HepG2 (cell line): ENCODE measurements around the gene CHI3L1. TPM values are rescaled to one million over a fixed set of nuclear protein-coding genes. Genes with fewer than 3 reads are reported as not detected.

ENCODE experiments used
- ATAC-seq: fragments of 200-7000 bp; cut with Tn5 transposase; 3 replicates; pipeline ENCODE4 v1.9.1; 2020; ENCODE audit warnings: mild to moderate bottlenecking, moderate library complexity
- BruUV-seq: library from RNA; stranded (reverse); fragments of 400-500 nt; replicated peaks from 2 replicates; lab custom pipeline; 2021; lab: Mats Ljungman, UMichigan
- CTCF ChIA-PET: fragments of 300-600 bp; formaldehyde crosslinking; extraction: SDS; loops from one replicate; lab custom pipeline; 2021; ENCODE audit warnings: low total read pairs, inconsistent platforms, low intra/inter-chr PET ratio; lab: Yijun Ruan, JAX
- POLR2A ChIA-PET: fragments of 350-600 bp; sonication (Branson Sonifier 250); formaldehyde crosslinking; loops from one replicate; lab custom pipeline; 2020; ENCODE audit warnings: antibody characterized with exemption, inconsistent platforms; lab: Yijun Ruan, JAX
- DNase-seq: peaks from one replicate; pipeline ENCODE4 v3.0.0-alpha.2; 2015; ENCODE audit warnings: low spot score
- FAIRE-seq: peaks from 3 replicates; lab custom pipeline; 2011; peaks lifted over from hg19 to GRCh38; lab: Jason Lieb, UNC
- H2AFZ ChIP-seq: one replicate; pipeline ENCODE4 v1.6.1; 2011; ENCODE audit warnings: low read length, inconsistent platforms
- H3K27ac ChIP-seq: fragments of 300-600 bp; 3 replicates; pipeline ENCODE4 v1.8.0; 2011; ENCODE audit warnings: mixed run types, mild to moderate bottlenecking, mixed read lengths, low read length, inconsistent platforms; ENCODE audit not compliant: insufficient read depth; ENCODE audit errors: extremely low read length
- H3K27me3 ChIP-seq, 2 experiments: fragments of 200-600 bp in 1 of 2; 2 replicates in 1 of 2; 3 replicates in 1 of 2; pipeline versions ENCODE4 v1.6.0 to v1.8.0; 2011; ENCODE audit warnings: low read length in 2 of 2, mild to moderate bottlenecking in 2 of 2, moderate library complexity in 2 of 2, inconsistent platforms in 1 of 2; ENCODE audit not compliant: insufficient read depth in 2 of 2, control insufficient read depth in 1 of 2
- H3K36me3 ChIP-seq, 2 experiments: fragments of 200-600 bp in 1 of 2; replicated peaks in 1 of 2; 2 replicates in 1 of 2; 3 replicates in 1 of 2; pipeline versions ENCODE4 v1.5.1 to v1.8.0; 2011; ENCODE audit warnings: low read length in 2 of 2, inconsistent platforms in 1 of 2; ENCODE audit not compliant: insufficient read depth in 2 of 2, control insufficient read depth in 1 of 2
- H3K4me1 ChIP-seq: 2 replicates; pipeline ENCODE4 v1.5.1; 2012; ENCODE audit warnings: low read length, inconsistent platforms; ENCODE audit not compliant: insufficient read depth
- H3K4me2 ChIP-seq: 2 replicates; pipeline ENCODE4 v1.6.0; 2011; ENCODE audit warnings: low read depth, low read length, inconsistent platforms
- H3K4me3 ChIP-seq, 3 experiments: fragments of 200-600 bp in 1 of 3; sonication (generic), shearing (Covaris generic) in 1 of 3; replicated peaks in 1 of 3; 2 replicates each; pipeline ENCODE4 v1.5.1; 2011 to 2016; ENCODE audit warnings: low read length in 3 of 3, inconsistent platforms in 2 of 3, low read depth in 2 of 3, mild to moderate bottlenecking in 2 of 3, control low read depth in 1 of 3, mixed read lengths in 1 of 3; ENCODE audit not compliant: insufficient read depth in 1 of 3
- H3K79me2 ChIP-seq: one replicate; pipeline ENCODE4 v1.6.1; 2011; ENCODE audit warnings: low read length, inconsistent platforms; ENCODE audit not compliant: insufficient read depth
- H3K9ac ChIP-seq: 2 replicates; pipeline ENCODE4 v1.6.0; 2011; ENCODE audit warnings: mild to moderate bottlenecking, low read depth, low read length, inconsistent platforms; ENCODE audit not compliant: insufficient read depth
- H3K9me3 ChIP-seq: 2 replicates; pipeline ENCODE4 v1.5.1; 2012; ENCODE audit warnings: mild to moderate bottlenecking, low read length
- H4K20me1 ChIP-seq: 2 replicates; pipeline ENCODE4 v1.6.0; 2011; ENCODE audit warnings: inconsistent platforms, mild to moderate bottlenecking, low read length, moderate library complexity; ENCODE audit not compliant: insufficient read depth
- SKI ChIP-seq: fragments of 450-650 bp; IDR thresholded peaks from one replicate; pipeline ENCODE4 v1.6.1; 2018; ENCODE audit warnings: mild to moderate bottlenecking; ENCODE audit not compliant: partially characterized antibody
- TAF15 ChIP-seq: fragments of 200-400 bp; formaldehyde crosslinking; IDR thresholded peaks from one replicate; pipeline ENCODE4 v1.6.1; 2018; ENCODE audit warnings: mild to moderate bottlenecking, low read depth, low read length; ENCODE audit not compliant: poor library complexity, severe bottlenecking
- ZBTB3 ChIP-seq: sonication (generic); formaldehyde crosslinking; IDR thresholded peaks from 2 replicates; pipeline ENCODE4 v1.4.0; 2020; ENCODE audit warnings: low read depth, mild to moderate bottlenecking, moderate library complexity, missing genetic modification reagents, borderline replicate concordance
- ZMYM4 ChIP-seq: sonication (generic); formaldehyde crosslinking; IDR thresholded peaks from 2 replicates; pipeline ENCODE4 v1.8.1; 2023; ENCODE audit warnings: mild to moderate bottlenecking, missing genetic modification reagents
- ZNF230 ChIP-seq: sonication (generic); formaldehyde crosslinking; IDR thresholded peaks from 2 replicates; pipeline ENCODE4 v1.4.0; 2020; ENCODE audit warnings: mild to moderate bottlenecking, missing genetic modification reagents
- ZNF292 ChIP-seq: sonication (generic); formaldehyde crosslinking; IDR thresholded peaks from 2 replicates; pipeline ENCODE4 v1.8.1; 2022; ENCODE audit warnings: mild to moderate bottlenecking, low read depth, missing genetic modification reagents, borderline replicate concordance
- ZNF318 ChIP-seq: sonication (generic); formaldehyde crosslinking; IDR thresholded peaks from 2 replicates; pipeline ENCODE4 v1.4.0; 2020; ENCODE audit warnings: mild to moderate bottlenecking, missing genetic modification reagents
- ZNF333 ChIP-seq: sonication (generic); formaldehyde crosslinking; IDR thresholded peaks from 2 replicates; pipeline ENCODE4 v1.4.0; 2020; ENCODE audit warnings: mild to moderate bottlenecking, missing genetic modification reagents, borderline replicate concordance
- ZNF430 ChIP-seq: sonication (generic); formaldehyde crosslinking; IDR thresholded peaks from 2 replicates; pipeline ENCODE4 v1.9.0; 2021; ENCODE audit warnings: mild to moderate bottlenecking, missing genetic modification reagents
- ZNF607 ChIP-seq: sonication (generic); formaldehyde crosslinking; IDR thresholded peaks from 2 replicates; pipeline ENCODE4 v1.5.1; 2020; ENCODE audit warnings: missing genetic modification reagents, mild to moderate bottlenecking, borderline replicate concordance
- ZNF616 ChIP-seq: sonication (generic); formaldehyde crosslinking; IDR thresholded peaks from 2 replicates; pipeline ENCODE4 v1.5.0; 2020; ENCODE audit warnings: low read depth, mild to moderate bottlenecking, missing genetic modification reagents
- ZNF660 ChIP-seq: sonication (generic); formaldehyde crosslinking; IDR thresholded peaks from 2 replicates; pipeline ENCODE4 v1.5.1; 2020; ENCODE audit warnings: mild to moderate bottlenecking, low read depth, missing genetic modification reagents, borderline replicate concordance
- WGBS: methylation state at CpG from one replicate; pipeline ENCODE4 v1.1.6; 2017; ENCODE audit warnings: low lambda C conversion rate; 5-methylcytosine and 5-hydroxymethylcytosine counted together
- in situ Hi-C: cut with HindIII; loops from 2 replicates; pipeline ENCODE4 v1.10.0; 2017; ENCODE audit warnings: low pct_unique_long_range_greater_than_20kb; ENCODE audit not compliant: extremely low pct_ligation_motif_present
- intact Hi-C: fragments of 100-400 bp; cut with micrococcal nuclease; formaldehyde crosslinking; loops from one replicate; pipeline ENCODE4 v1.10.0; 2022; ENCODE audit not compliant: unreplicated experiment
- polyA plus RNA-seq, 8 experiments: library from polyadenylated mRNA; depleted of rRNA in 3 of 8; stranded (reverse) in 7 of 8; unstranded in 1 of 8; fragments of >200 nt; fragmentation: Illumina TruSeq in 4 of 8; extraction: Trizol in 4 of 8; gene quantifications; 2 replicates each; pipeline versions ENCODE4 v1.2.1 to v1.2.3, GENCODE V29; 2011 to 2016; ENCODE audit warnings: low read depth in 4 of 8, missing spikeins in 1 of 8, mixed read lengths in 1 of 8; ENCODE audit not compliant: insufficient read depth in 1 of 8
- total RNA-seq, 5 experiments: library from RNA; depleted of rRNA; stranded (reverse); fragments of >200 nt; fragmentation: Illumina TruSeq; extraction: Trizol; gene quantifications; 2 replicates each; pipeline ENCODE4 v1.2.3, GENCODE V29; 2016; ENCODE audit warnings: low read depth in 1 of 5

The CHI3L1 gene
- total and polyA plus RNA-seq, 2 of the 13 experiments (the other 11 are each of a cell fraction or from before 2014, with no cell fraction given) = 0.09 to 0.13 TPM

GRCh38 chr1:203175827-203176241 lies 10.7 kb downstream of the CHI3L1 start:
- no peak overlapping the region for H3K9ac ChIP-seq
- 0 out of 2 replicates have a peak, but pooled peaks cover 4% of the 10 kb centered on the region for H4K20me1 ChIP-seq
- ChIA-PET CTCF (no interaction called here), POLR2A (no interaction called here)
- H3K4me1 ChIP-seq = peaks cover 20% of the 10 kb centered on the region
- no peak overlapping the region for H3K4me2 ChIP-seq
- peaks cover 2 to 6% of the 10 kb centered on the region in 2 experiments; a peak in 3 of 5 replicates for H3K27me3 ChIP-seq
- no peaks in the 10 kb centered on the region for H3K36me3 ChIP-seq
- TF ChIP-seq ZBTB3 (CRISPR knock-in tag) (no peak), SKI (no peak), ZNF292 (CRISPR knock-in tag) (no peak), ZMYM4 (CRISPR knock-in tag) (no peak), TAF15 (no peak), ZNF230 (CRISPR knock-in tag) (no peak), ZNF318 (no peak), ZNF333 (CRISPR knock-in tag) (no peak), ZNF607 (CRISPR knock-in tag) (no peak), ZNF660 (no peak), ZNF616 (no peak), ZNF430 (CRISPR knock-in tag) (no peak)
- FAIRE-seq (no peak), DNase-seq (no peak), ATAC-seq (no peak)
- no peaks in the 10 kb centered on the region for H3K79me2 ChIP-seq
- no peaks in the 10 kb centered on the region for H3K9me3 ChIP-seq
- no peak overlapping the region for H3K4me3 ChIP-seq
- H2AFZ ChIP-seq = no peak overlapping the region
- BruUV-seq = no TSS peak
- no peak overlapping the region for H3K27ac ChIP-seq
- 46% methylated on average over 7 of the region's 9 CpGs for WGBS
- intact Hi-C loops (no loop called here), in situ Hi-C loops (no loop called here)
